SH-SY5Y (cell line): ENCODE results near the gene ZNF799.
A peak's percentile ranks its signal among the peaks of the same experiment; 100 is the strongest.

Experiments used
- GATA2 ChIP-seq: IDR thresholded peaks from 2 replicates; pipeline ENCODE4 v1.6.1; 2011; ENCODE audit warnings: mild to moderate bottlenecking, low read depth, low read length
- GATA3 ChIP-seq: IDR thresholded peaks from 2 replicates; pipeline ENCODE4 v1.6.1; 2011; ENCODE audit warnings: low read depth, mild to moderate bottlenecking, low read length, moderate library complexity

DNA sequence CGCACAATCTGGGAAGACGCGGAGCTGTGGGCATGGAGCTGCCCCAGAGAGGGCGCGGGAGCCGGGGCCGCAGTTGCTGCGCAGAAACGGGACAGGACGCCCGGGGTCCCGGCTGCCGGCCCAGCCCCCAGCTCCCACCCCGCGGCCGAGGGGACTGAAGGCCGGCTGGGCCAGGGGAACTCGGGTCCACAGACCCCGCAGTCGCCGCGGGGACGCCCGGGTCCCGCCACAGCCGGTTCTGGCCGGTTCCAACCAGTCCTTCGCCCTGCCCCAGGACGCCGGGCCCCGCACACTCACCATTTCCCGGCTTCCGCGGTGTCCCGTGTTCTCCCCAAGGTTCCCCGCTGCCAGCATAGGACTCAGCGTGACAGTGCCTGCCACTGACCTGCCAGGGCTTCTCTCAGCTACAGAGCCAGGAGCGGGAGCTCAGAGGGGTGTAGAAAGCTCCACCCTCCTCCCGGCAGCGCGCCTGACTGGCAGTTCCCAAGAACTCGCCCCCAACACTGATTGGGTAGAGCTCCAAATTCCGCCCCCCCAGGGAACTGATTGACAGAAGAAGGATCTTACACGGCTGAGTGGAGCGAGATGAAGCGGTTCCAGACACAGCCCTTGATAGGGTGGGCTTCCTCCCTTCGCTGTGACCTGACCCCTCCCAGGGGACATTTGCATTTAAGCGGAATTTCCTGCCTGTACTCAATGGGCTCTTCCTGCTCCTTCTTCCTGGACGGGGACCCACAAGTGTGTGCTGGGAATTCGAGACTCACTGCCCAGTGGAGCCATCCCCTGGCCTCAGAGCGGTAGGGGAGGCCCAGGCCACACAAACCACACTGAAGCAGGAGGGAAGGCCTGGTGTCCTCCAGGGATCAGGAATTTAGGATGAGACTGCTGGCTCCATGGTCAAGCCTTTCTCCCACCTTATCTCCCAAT is 35.6 kb downstream of the ZNF799 start, which contains the start of gene ZNF442:
- TF ChIP-seq GATA3 = no peak
- peak; percentile 66 for TF ChIP-seq GATA2
